ENCODE data around the gene AHCY.
"Not testable (repeated sequence)": the region's sequence is repeated elsewhere in the genome, so short reads cannot be mapped to it uniquely, and the experiment has no call there.

Gene AHCY

GRCh38 chr20:34254979-34255378 is 48.2 kb downstream of the AHCY start:
- DNase-seq (ENCODE audit: low read depth) = no peak

GRCh38 chr20:34252431-34253086 is 50.6 kb downstream of the AHCY start:
- DNase-seq (ENCODE audit: low read depth) = not testable (repeated sequence)

- no peak for DNase-seq (ENCODE audit: low read depth)
Observed at GRCh38 chr20:34251619-34252018, 51.5 kb downstream of the AHCY start.

- DNase-seq (ENCODE audit: low read depth) = no peak
Observed at GRCh38 chr20:34250005-34250404, 53.1 kb downstream of the AHCY start.

- DNase-seq (ENCODE audit: low read depth) = no peak
Observed at GRCh38 chr20:34249291-34249690, 53.9 kb downstream of the AHCY start.

GRCh38 chr20:34246126-34246626 is 57.0 kb downstream of the AHCY start:
- DNase-seq (ENCODE audit: low read depth) = peak; percentile 45

- DNase-seq (ENCODE audit: low read depth) = no peak
Observed at GRCh38 chr20:34243377-34243776, 59.8 kb downstream of the AHCY start.

GRCh38 chr20:34242879-34243278 is 60.3 kb downstream of the AHCY start:
- no peak for DNase-seq (ENCODE audit: low read depth)

- DNase-seq (ENCODE audit: low read depth) = not testable (repeated sequence)
Observed at GRCh38 chr20:34242015-34242414, 61.1 kb downstream of the AHCY start.

GRCh38 chr20:34240693-34241615 is 62.2 kb downstream of the AHCY start, which contains the start of gene ASIP:
TSS of gene ASIP (plus strand) at chr20:34241423. CDS start at chr20:34260375, 18,952 bp downstream.
- peak; percentile 10 for DNase-seq (ENCODE audit: low read depth)

- no peak for DNase-seq (ENCODE audit: low read depth)
Observed at GRCh38 chr20:34240121-34240520, 63.0 kb downstream of the AHCY start.

GRCh38 chr20:34237942-34238341 is 65.2 kb downstream of the AHCY start:
- no peak for DNase-seq (ENCODE audit: low read depth)

- DNase-seq (ENCODE audit: low read depth) = no peak
Observed at GRCh38 chr20:34235875-34236274, 67.3 kb downstream of the AHCY start.

GRCh38 chr20:34233687-34234086 is 69.5 kb downstream of the AHCY start:
- no peak for DNase-seq (ENCODE audit: low read depth)

GRCh38 chr20:34232494-34233087 is 70.6 kb downstream of the AHCY start:
- no peak for DNase-seq (ENCODE audit: low read depth)

- no peak for DNase-seq (ENCODE audit: low read depth)
Observed at GRCh38 chr20:34231634-34232033, 71.5 kb downstream of the AHCY start.
